ENCODE measurements around the gene OTUD4.

OTUD4 gene

GRCh38 chr4:145108128-145108527 is 72.3 kb downstream of the OTUD4 start:
- DNase-seq (ENCODE audit: low spot score): no peak

GRCh38 chr4:145107126-145107525 is 73.3 kb downstream of the OTUD4 start:
- no peak for DNase-seq (ENCODE audit: low spot score)

DNA sequence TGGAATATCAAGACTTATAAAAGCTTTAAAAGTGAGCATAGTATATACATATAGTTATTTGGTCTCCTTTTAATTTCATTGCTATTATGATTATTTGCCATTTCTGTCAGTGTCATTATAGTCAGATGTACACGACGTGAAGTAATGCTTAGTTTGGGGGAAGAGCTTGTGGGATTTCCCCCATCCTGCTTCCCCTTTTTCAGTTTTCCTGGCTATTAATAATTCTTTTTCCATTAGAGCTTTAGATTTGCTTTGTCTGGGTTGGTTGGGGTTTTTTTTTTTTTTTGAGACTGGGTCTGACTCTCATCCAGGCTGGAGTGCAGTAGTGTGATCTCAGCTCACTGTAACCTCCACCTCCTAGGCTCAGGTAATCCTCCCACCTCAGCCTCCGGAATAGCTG is 76.9 kb downstream of the OTUD4 start:
- no peak for DNase-seq (ENCODE audit: low spot score)

DNA sequence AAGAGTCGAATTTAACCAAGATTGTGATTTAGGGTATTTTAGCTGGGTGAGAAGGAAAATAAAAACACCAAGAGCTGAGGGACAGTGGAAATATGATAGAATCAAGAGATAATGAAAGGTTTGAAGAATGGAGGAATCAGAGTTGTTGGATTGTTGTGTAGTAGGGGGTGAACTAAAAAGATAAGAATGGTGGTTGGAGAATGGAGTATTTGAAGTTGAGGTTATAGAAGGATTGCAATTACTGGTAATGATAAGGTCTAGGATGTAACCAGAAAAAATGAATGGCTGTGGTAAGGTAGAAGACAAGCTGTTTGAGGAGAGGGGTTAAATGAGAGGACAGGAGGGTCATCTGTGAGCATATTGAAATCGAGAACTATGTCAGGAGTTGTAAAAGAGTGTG is 77.8 kb downstream of the OTUD4 start:
- DNase-seq (ENCODE audit: low spot score): no peak

DNA sequence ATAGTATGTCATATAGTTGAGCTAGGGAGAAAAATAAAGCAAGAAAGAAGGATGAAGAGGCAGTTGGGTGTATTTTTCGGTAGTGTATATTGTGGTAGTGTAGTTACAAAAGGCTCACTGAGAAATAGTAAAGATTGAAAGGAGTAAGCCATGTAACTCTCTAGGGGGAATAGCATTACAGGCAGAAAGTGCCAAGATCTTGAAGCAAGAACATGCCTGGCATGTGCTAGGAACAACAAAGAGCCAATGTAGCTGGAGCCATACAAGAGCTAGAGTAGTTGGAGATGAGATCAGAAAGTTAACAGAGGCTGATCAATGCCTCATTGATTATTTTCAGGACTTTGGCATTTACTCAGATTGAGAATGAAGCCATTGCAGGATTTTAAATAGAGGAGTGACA is 79.3 kb downstream of the OTUD4 start:
- no peak for DNase-seq (ENCODE audit: low spot score)

DNA sequence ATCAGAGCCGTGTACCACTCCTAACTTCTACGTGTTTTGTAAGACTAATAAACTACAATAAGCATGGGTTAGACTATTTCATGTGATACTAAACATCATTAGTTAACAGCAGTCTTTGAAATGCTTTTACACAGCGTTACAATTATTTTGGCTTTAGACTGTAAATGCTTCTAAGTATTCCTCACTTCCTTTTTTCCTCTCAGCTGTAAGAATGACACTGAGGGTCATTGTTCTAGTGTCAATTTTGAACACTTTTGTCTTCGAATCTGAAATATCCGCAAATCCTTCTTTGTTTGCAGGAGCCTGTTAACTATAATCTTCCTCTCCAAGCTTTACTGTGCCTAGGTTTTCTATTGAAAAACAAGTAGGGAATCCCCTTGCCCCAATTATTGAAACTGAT is 80.7 kb downstream of the OTUD4 start:
- no peak for DNase-seq (ENCODE audit: low spot score)

DNA sequence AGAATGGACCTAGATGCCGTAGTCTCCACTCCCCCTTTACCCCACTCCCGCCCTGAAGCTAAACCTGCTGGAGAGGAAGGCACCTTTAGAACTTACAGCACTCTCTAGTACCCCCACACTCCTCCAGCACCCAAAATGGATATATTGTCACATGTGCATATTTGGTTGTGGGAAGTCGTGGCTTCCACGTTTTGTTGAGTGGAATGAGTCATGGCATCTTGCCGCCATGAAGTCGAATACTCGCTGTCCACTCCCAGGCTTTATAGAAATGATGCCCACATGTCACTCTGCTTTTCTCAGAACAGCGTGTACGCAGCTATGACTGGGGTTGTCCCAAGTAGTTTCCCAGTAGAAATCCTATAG is 81.7 kb downstream of the OTUD4 start:
- DNase-seq (ENCODE audit: low spot score): peak; percentile 59

- DNase-seq (ENCODE audit: low spot score): peak; percentile 98
Measured at GRCh38 chr4:145097821-145098674, 82.3 kb downstream of the OTUD4 start, which contains the start of the genes ABCE1 and ANAPC10. TSS of gene ABCE1 (plus strand) at chr4:145098311. CDS start at chr4:145104413, 6,102 bp downstream. TSS of gene ANAPC10 (minus strand) at chr4:145098196. CDS start at chr4:145096099, 2,097 bp downstream.

GRCh38 chr4:145097331-145097820 is 83.0 kb downstream of the OTUD4 start:
- DNase-seq (ENCODE audit: low spot score): no peak

GRCh38 chr4:145093638-145094037 is 86.8 kb downstream of the OTUD4 start:
- no peak for DNase-seq (ENCODE audit: low spot score)

- no peak for DNase-seq (ENCODE audit: low spot score)
Measured at GRCh38 chr4:145090380-145090779, 90.0 kb downstream of the OTUD4 start.

- DNase-seq (ENCODE audit: low spot score): no peak
Measured at GRCh38 chr4:145083891-145084605, 96.3 kb downstream of the OTUD4 start.

All from LoVo (cell line).